ENCODE results near the gene OR52R1. TPM values are rescaled to one million over a fixed set of nuclear protein-coding genes. Genes with fewer than 3 reads are reported as not detected.

OR52R1 gene
- not detected for polyA plus RNA-seq (2013, experiment 1 of 2)
- not detected for polyA plus RNA-seq (2013, experiment 2 of 2)

DNA sequence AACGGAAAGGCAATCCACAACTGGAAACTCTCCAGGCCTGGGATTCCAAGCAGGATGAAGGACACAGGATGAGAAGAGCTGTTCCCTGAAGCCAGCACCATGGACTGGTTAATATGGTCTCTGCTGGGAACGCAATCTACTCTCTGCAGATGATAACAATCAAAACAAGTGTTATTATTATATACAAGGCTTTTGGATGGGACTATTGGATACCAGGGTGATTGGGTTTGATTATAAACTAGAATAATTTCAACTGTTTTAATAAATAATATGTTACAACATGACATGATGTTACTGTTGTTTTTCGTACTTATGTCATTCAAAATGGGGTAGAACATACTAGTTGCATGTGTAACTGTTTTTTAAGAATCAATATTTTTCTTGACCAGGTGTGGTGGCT, at the start of gene OR52R1:
Gene OR52R1, minus strand, starts transcription at position 101 of the 400 bp plus-strand sequence. Its CDS starts 0 bp downstream, at position 101.
- H3K9ac ChIP-seq (ENCODE audit: low read depth, low read length, poor library complexity) = no peak within 1 kb of the TSS
- no peaks in the 10 kb centered on the region for H3K9me3 ChIP-seq (replicated peaks in 1 of 2; ENCODE audit: control insufficient read depth in 2 of 2, insufficient read depth in 1 of 2, low read depth in 1 of 2, low read length in 2 of 2)
- no peaks in the 10 kb centered on the region for H3K79me1 ChIP-seq (ENCODE audit: low read depth, low read length)
- no peak within 1 kb of the TSS for H3K18ac ChIP-seq (ENCODE audit: low read length)
- no peak within 1 kb of the TSS for H2BK120ac ChIP-seq (ENCODE audit: low read depth, low read length)
- no peak within 1 kb of the TSS for H4K8ac ChIP-seq (ENCODE audit: low read depth, low read length)
- no peaks in the 10 kb centered on the region for H3K4me1 ChIP-seq (ENCODE audit: control insufficient read depth in 2 of 2, insufficient read depth in 1 of 2, low read depth in 1 of 2, low read length in 2 of 2)
- no peaks in the 10 kb centered on the region for H3K27me3 ChIP-seq (ENCODE audit: control insufficient read depth in 3 of 3, insufficient read depth in 3 of 3, low read depth in 1 of 3, low read length in 3 of 3)
- no peaks in the 10 kb centered on the region for H3K36me3 ChIP-seq (replicated peaks in 1 of 2; ENCODE audit: control insufficient read depth in 2 of 2, insufficient read depth in 2 of 2, low read length in 2 of 2)
- H3K4me3 ChIP-seq (ENCODE audit: low read length in 2 of 2) = no peak within 1 kb of the TSS
- H4K91ac ChIP-seq (ENCODE audit: low read depth, low read length, poor library complexity) = no peak within 1 kb of the TSS
- H2AK5ac ChIP-seq (ENCODE audit: low read depth, low read length) = no peak within 1 kb of the TSS
- DNase-seq (ENCODE audit: low spot score) = no peak
- no peak within 1 kb of the TSS for H3K23ac ChIP-seq (ENCODE audit: low read depth, low read length, poor library complexity)
- no peak within 1 kb of the TSS for H2AFZ ChIP-seq (ENCODE audit: low read length)
- no peak within 1 kb of the TSS for H2BK5ac ChIP-seq (ENCODE audit: low read length)
- no peak within 1 kb of the TSS for H2BK12ac ChIP-seq (ENCODE audit: low read length)
- no peak within 1 kb of the TSS for H3K4ac ChIP-seq (ENCODE audit: low read length)
- H3K27ac ChIP-seq (replicated peaks; ENCODE audit: low read length) = no peak within 1 kb of the TSS
- no peak within 1 kb of the TSS for H2BK15ac ChIP-seq (ENCODE audit: low read length)
- WGBS, 2 donors (ENCODE audit: extremely low coverage in 2 of 2, insufficient read length in 2 of 2, insufficient replicate concordance in 1 of 2) = no CpG with 5 or more reads among the region's 3 CpGs
- H3K14ac ChIP-seq (ENCODE audit: low read length) = no peak within 1 kb of the TSS
- no peak within 1 kb of the TSS for H3K4me2 ChIP-seq (ENCODE audit: insufficient read depth, low read length, poor library complexity, severe bottlenecking)

DNA sequence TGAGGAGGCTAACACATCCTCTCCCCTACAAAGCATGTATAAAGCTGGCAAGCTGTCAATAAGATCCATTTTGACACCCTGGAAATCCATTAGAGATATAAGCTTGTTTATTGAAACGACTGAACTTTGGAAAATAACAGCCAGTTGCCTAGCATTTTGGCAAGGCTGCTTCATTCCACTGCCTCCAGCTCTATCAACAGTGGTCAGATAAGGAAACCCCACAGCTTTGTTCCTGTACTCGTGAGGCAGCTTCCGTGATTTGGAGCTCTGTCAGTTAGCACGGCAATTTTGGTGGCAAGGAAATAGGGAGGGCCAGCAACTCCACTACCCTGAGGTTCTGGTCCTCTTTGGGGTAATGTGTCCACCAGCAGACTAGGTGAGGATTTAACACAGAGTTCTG, 46.9 kb upstream of the OR52R1 start:
- H3K36me3 ChIP-seq (replicated peaks in 1 of 2; ENCODE audit: control insufficient read depth in 2 of 2, insufficient read depth in 2 of 2, low read length in 2 of 2) = no peaks in the 10 kb centered on the region
- H2BK12ac ChIP-seq (ENCODE audit: low read length) = no peak overlapping the region
- H2BK15ac ChIP-seq (ENCODE audit: low read length) = no peak overlapping the region
- H3K23ac ChIP-seq (ENCODE audit: low read depth, low read length, poor library complexity) = no peak overlapping the region
- no CpG with 5 or more reads among the region's 4 CpGs for WGBS, 2 donors (ENCODE audit: extremely low coverage in 2 of 2, insufficient read length in 2 of 2, insufficient replicate concordance in 1 of 2)
- H4K91ac ChIP-seq (ENCODE audit: low read depth, low read length, poor library complexity) = no peak overlapping the region
- H3K4ac ChIP-seq (ENCODE audit: low read length) = no peak overlapping the region
- H3K18ac ChIP-seq (ENCODE audit: low read length) = no peak overlapping the region
- H3K4me3 ChIP-seq (ENCODE audit: low read length in 2 of 2) = no peak overlapping the region
- H2AK5ac ChIP-seq (ENCODE audit: low read depth, low read length) = no peak overlapping the region
- H3K27ac ChIP-seq (replicated peaks; ENCODE audit: low read length) = no peak overlapping the region
- no peak overlapping the region for H4K8ac ChIP-seq (ENCODE audit: low read depth, low read length)
- no peak overlapping the region for H2AFZ ChIP-seq (ENCODE audit: low read length)
- no peaks in the 10 kb centered on the region for H3K27me3 ChIP-seq (ENCODE audit: control insufficient read depth in 3 of 3, insufficient read depth in 3 of 3, low read depth in 1 of 3, low read length in 3 of 3)
- no peak overlapping the region for H2BK5ac ChIP-seq (ENCODE audit: low read length)
- H3K4me2 ChIP-seq (ENCODE audit: insufficient read depth, low read length, poor library complexity, severe bottlenecking) = no peak overlapping the region
- no peak for DNase-seq (ENCODE audit: low spot score)
- H3K9ac ChIP-seq (ENCODE audit: low read depth, low read length, poor library complexity) = no peak overlapping the region
- no peaks in the 10 kb centered on the region for H3K9me3 ChIP-seq (replicated peaks in 1 of 2; ENCODE audit: control insufficient read depth in 2 of 2, insufficient read depth in 1 of 2, low read depth in 1 of 2, low read length in 2 of 2)
- no peak overlapping the region for H3K14ac ChIP-seq (ENCODE audit: low read length)
- no peaks in the 10 kb centered on the region for H3K4me1 ChIP-seq (ENCODE audit: control insufficient read depth in 2 of 2, insufficient read depth in 1 of 2, low read depth in 1 of 2, low read length in 2 of 2)
- no peaks in the 10 kb centered on the region for H3K79me1 ChIP-seq (ENCODE audit: low read depth, low read length)
- H2BK120ac ChIP-seq (ENCODE audit: low read depth, low read length) = no peak overlapping the region

DNA sequence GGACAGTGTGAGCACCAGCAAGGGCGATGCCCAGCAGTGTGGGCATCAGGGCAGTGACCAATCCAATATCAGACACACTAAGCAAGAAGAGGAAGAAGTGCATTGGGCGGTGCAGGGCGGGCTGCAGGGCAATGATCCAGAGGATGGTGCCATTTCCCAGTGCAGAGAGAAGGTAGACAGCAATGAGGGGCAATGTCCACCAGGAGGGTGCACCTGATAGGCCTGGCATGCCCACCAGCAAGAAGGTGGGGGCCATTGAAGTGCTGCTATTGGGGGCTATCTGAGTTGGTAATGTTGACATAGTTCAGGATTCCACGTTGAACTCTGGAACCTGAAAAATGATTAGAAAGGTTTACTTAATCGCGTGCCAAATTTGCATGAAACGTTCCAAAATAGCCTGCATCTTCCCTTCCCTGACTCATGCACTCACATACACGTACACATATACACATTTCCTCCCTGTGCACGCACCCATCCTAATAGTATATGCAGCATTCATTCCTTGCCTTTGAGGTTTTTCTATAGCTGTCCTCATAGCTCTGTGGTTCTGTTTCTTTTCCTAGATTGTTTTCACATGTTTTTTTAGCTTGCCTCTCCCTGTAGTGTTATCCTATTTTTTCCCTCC, 44.8 kb upstream of the OR52R1 start, which contains the start of gene OR51S1:
Gene OR51S1, minus strand, starts transcription at position 301 of the 625 bp plus-strand sequence. Its CDS starts 0 bp downstream, at position 301.
- Histone ChIP-seq H3K27ac (replicated peaks; ENCODE audit: low read length) (no peak within 1 kb of the TSS), H3K18ac (ENCODE audit: low read length) (no peak within 1 kb of the TSS), H4K91ac (ENCODE audit: low read depth, low read length, poor library complexity) (no peak within 1 kb of the TSS), H2BK12ac (ENCODE audit: low read length) (no peak within 1 kb of the TSS), H4K8ac (ENCODE audit: low read depth, low read length) (no peak within 1 kb of the TSS), H3K27me3 (ENCODE audit: control insufficient read depth in 3 of 3, insufficient read depth in 3 of 3, low read depth in 1 of 3, low read length in 3 of 3) (no peaks in the 10 kb centered on the region), H3K4me2 (ENCODE audit: insufficient read depth, low read length, poor library complexity, severe bottlenecking) (no peak within 1 kb of the TSS), H3K9ac (ENCODE audit: low read depth, low read length, poor library complexity) (no peak within 1 kb of the TSS), H2BK5ac (ENCODE audit: low read length) (no peak within 1 kb of the TSS), H3K23ac (ENCODE audit: low read depth, low read length, poor library complexity) (no peak within 1 kb of the TSS), H2AK5ac (ENCODE audit: low read depth, low read length) (no peak within 1 kb of the TSS), H2BK15ac (ENCODE audit: low read length) (no peak within 1 kb of the TSS), H3K9me3 (replicated peaks in 1 of 2; ENCODE audit: control insufficient read depth in 2 of 2, insufficient read depth in 1 of 2, low read depth in 1 of 2, low read length in 2 of 2) (no peaks in the 10 kb centered on the region), H3K36me3 (replicated peaks in 1 of 2; ENCODE audit: control insufficient read depth in 2 of 2, insufficient read depth in 2 of 2, low read length in 2 of 2) (no peaks in the 10 kb centered on the region), H3K14ac (ENCODE audit: low read length) (no peak within 1 kb of the TSS), H2BK120ac (ENCODE audit: low read depth, low read length) (no peak within 1 kb of the TSS), H3K79me1 (ENCODE audit: low read depth, low read length) (no peaks in the 10 kb centered on the region), H3K4ac (ENCODE audit: low read length) (no peak within 1 kb of the TSS), H2AFZ (ENCODE audit: low read length) (no peak within 1 kb of the TSS), H3K4me1 (ENCODE audit: control insufficient read depth in 2 of 2, insufficient read depth in 1 of 2, low read depth in 1 of 2, low read length in 2 of 2) (no peaks in the 10 kb centered on the region), H3K4me3 (ENCODE audit: low read length in 2 of 2) (peak within 1 kb of the TSS in 1 of 2 donors; percentile 22)
- WGBS, 2 donors (ENCODE audit: extremely low coverage in 2 of 2, insufficient read length in 2 of 2, insufficient replicate concordance in 1 of 2) = no CpG with 5 or more reads among the region's 9 CpGs
- DNase-seq (ENCODE audit: low spot score) = no peak

DNA sequence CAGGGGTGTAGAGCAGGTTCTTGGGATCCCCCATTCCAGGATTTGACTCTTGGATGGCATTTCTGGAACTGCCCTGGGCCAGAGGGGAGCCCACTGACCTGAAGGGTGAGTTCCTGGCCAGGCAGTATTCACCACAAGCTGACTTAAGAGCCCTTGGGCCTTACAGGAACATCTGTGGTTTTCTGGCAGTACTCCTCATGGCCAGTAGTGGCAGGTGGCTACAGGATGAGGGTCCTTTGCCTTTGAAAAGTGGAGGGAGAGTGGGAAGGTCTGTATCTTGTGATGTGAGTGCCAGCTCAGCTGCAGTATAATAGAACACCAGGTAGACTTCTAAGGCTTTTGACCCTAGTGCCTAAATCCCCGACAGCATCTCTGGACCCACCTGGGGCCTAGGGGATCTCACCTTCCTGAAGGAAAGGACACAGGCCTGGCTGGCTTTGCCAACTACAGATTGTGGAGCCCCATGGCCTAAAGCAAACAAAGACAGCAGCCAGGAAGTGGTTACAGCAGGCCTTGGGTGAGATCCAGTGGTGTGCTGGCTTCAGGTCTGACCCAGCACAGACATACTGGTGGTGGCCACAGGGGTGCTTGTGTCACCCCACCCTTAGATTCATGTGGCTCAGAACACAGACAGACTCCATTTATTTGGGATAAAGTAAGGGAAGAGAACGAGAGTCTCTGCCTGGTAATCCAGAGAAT, 35.8 kb upstream of the OR52R1 start:
- H3K4me3 ChIP-seq (ENCODE audit: low read length in 2 of 2) = no peak overlapping the region
- no peaks in the 10 kb centered on the region for H3K36me3 ChIP-seq (replicated peaks in 1 of 2; ENCODE audit: control insufficient read depth in 2 of 2, insufficient read depth in 2 of 2, low read length in 2 of 2)
- H2AFZ ChIP-seq (ENCODE audit: low read length) = no peak overlapping the region
- H3K23ac ChIP-seq (ENCODE audit: low read depth, low read length, poor library complexity) = no peak overlapping the region
- H3K4ac ChIP-seq (ENCODE audit: low read length) = no peak overlapping the region
- H3K27me3 ChIP-seq (ENCODE audit: control insufficient read depth in 3 of 3, insufficient read depth in 3 of 3, low read depth in 1 of 3, low read length in 3 of 3) = no peaks in the 10 kb centered on the region
- no peak overlapping the region for H2BK12ac ChIP-seq (ENCODE audit: low read length)
- H3K18ac ChIP-seq (ENCODE audit: low read length) = no peak overlapping the region
- no peak overlapping the region for H3K4me2 ChIP-seq (ENCODE audit: insufficient read depth, low read length, poor library complexity, severe bottlenecking)
- no peak overlapping the region for H3K27ac ChIP-seq (replicated peaks; ENCODE audit: low read length)
- H3K9me3 ChIP-seq (replicated peaks in 1 of 2; ENCODE audit: control insufficient read depth in 2 of 2, insufficient read depth in 1 of 2, low read depth in 1 of 2, low read length in 2 of 2) = peaks cover 0 to 4% of the 10 kb centered on the region in 2 donors
- no peak overlapping the region for H4K91ac ChIP-seq (ENCODE audit: low read depth, low read length, poor library complexity)
- H3K14ac ChIP-seq (ENCODE audit: low read length) = no peak overlapping the region
- H4K8ac ChIP-seq (ENCODE audit: low read depth, low read length) = no peak overlapping the region
- no peak overlapping the region for H2BK120ac ChIP-seq (ENCODE audit: low read depth, low read length)
- DNase-seq (ENCODE audit: low spot score) = no peak
- no peak overlapping the region for H3K9ac ChIP-seq (ENCODE audit: low read depth, low read length, poor library complexity)
- no peaks in the 10 kb centered on the region for H3K4me1 ChIP-seq (ENCODE audit: control insufficient read depth in 2 of 2, insufficient read depth in 1 of 2, low read depth in 1 of 2, low read length in 2 of 2)
- no peaks in the 10 kb centered on the region for H3K79me1 ChIP-seq (ENCODE audit: low read depth, low read length)
- H2BK15ac ChIP-seq (ENCODE audit: low read length) = no peak overlapping the region
- no peak overlapping the region for H2AK5ac ChIP-seq (ENCODE audit: low read depth, low read length)
- H2BK5ac ChIP-seq (ENCODE audit: low read length) = no peak overlapping the region
- WGBS, 2 donors (ENCODE audit: extremely low coverage in 2 of 2, insufficient read length in 2 of 2, insufficient replicate concordance in 1 of 2) = no CpG with 5 or more reads among the region's 2 CpGs
